SH-SY5Y (cell line): ENCODE data around the gene SOWAHC.

Experiments
- GATA2 ChIP-seq: IDR thresholded peaks from 2 replicates; pipeline ENCODE4 v1.6.1; 2011; ENCODE audit warnings: mild to moderate bottlenecking, low read depth, low read length
- GATA3 ChIP-seq: IDR thresholded peaks from 2 replicates; pipeline ENCODE4 v1.6.1; 2011; ENCODE audit warnings: low read depth, mild to moderate bottlenecking, low read length, moderate library complexity

DNA sequence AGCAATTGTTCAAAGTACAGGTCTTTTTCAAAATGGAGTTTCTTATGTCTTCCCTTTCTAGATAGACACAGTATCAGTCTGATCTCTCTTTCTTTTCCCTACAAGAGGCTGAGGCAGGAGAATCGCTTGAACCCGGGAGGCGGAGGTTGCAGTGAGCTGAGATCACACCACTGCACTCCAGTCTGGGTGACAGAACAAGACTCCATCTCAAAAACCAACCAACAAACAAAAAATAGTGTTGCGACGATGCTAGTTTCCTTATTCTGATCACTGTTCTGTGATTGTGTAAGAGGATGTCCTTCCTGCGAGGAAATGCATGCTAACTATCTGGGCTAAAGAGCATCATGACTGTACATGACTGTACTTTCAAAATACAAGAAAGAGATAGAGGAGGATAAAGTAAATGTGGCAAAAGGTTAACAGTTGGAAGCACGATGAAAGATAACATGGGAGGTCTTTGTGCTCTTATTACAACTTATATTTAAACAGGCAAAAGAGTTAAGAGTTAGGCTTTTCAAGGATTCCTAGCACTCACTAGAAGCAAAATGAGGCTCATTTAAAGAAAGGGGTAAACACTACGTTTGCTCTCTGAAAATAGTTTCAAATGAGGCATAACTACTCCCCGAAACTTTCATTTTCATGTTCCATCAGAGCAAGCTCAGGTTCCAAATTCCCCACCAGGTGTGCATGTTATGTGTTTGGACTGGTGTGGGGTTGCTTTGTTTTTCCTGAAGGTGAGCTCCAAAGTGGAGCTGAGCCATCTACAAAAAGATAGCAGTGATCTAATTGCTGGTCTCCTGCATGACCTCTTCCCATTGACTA is 23.8 kb downstream of the SOWAHC start:
- no peak for TF ChIP-seq GATA2
- TF ChIP-seq GATA3 = no peak
